Liver (tissue), 9 donors: ENCODE measurements around the gene PREX1. TPM values are rescaled to one million over a fixed set of nuclear protein-coding genes. Genes with fewer than 3 reads are reported as not detected.

Source experiments
- DNase-seq: peaks from one replicate; pipeline ENCODE4 v3.0.0-alpha.2; 2017; ENCODE audit warnings: low spot score
- H3K27ac ChIP-seq, 2 donors: one replicate each; pipeline ENCODE4 v1.7.0; 2013; ENCODE audit warnings: inconsistent platforms in 2 of 2, low read length in 2 of 2, control low read depth in 1 of 2, low read depth in 1 of 2, mild to moderate bottlenecking in 1 of 2
- H3K27me3 ChIP-seq, 4 donors: one replicate each; pipeline versions ENCODE4 v1.6.1 to v1.7.0; 2013; ENCODE audit warnings: low read length in 3 of 4, inconsistent platforms in 1 of 4, mild to moderate bottlenecking in 1 of 4, moderate library complexity in 1 of 4; ENCODE audit not compliant: control insufficient read depth in 4 of 4, insufficient read depth in 4 of 4
- H3K36me3 ChIP-seq, 4 donors: one replicate each; pipeline versions ENCODE4 v1.6.1 to v1.7.0; 2013; ENCODE audit warnings: low read length in 3 of 4, mild to moderate bottlenecking in 3 of 4, low read depth in 1 of 4, moderate library complexity in 1 of 4; ENCODE audit not compliant: control insufficient read depth in 4 of 4, insufficient read depth in 3 of 4
- H3K4me1 ChIP-seq, 4 donors: one replicate each; pipeline versions ENCODE4 v1.6.1 to v1.7.0; 2013; ENCODE audit warnings: low read length in 3 of 4, mild to moderate bottlenecking in 3 of 4, moderate library complexity in 1 of 4; ENCODE audit not compliant: control insufficient read depth in 4 of 4, insufficient read depth in 4 of 4
- H3K4me3 ChIP-seq, 3 donors: one replicate each; pipeline versions ENCODE4 v1.6.1 to v1.7.0; 2013; ENCODE audit warnings: low read length in 3 of 3, control low read depth in 1 of 3, low read depth in 1 of 3, mild to moderate bottlenecking in 1 of 3
- H3K9ac ChIP-seq, 2 donors: one replicate each; pipeline ENCODE4 v1.7.0; 2013; ENCODE audit warnings: low read length in 2 of 2, mild to moderate bottlenecking in 2 of 2, moderate library complexity in 2 of 2, control low read depth in 1 of 2, low read depth in 1 of 2
- H3K9me3 ChIP-seq, 4 donors: one replicate each; pipeline versions ENCODE4 v1.6.1 to v1.7.0; 2013; ENCODE audit warnings: low read length in 3 of 4; ENCODE audit not compliant: control insufficient read depth in 4 of 4
- EGR1 ChIP-seq, 2 donors: IDR thresholded peaks; 2 replicates each; pipeline ENCODE4 v1.6.1; 2016 to 2018; ENCODE audit warnings: antibody characterized with exemption in 2 of 2, low read depth in 2 of 2
- FOXA1 ChIP-seq: IDR thresholded peaks from 2 replicates; pipeline ENCODE4 v1.6.1; 2016; ENCODE audit warnings: antibody characterized with exemption
- FOXA2 ChIP-seq: IDR thresholded peaks from 2 replicates; pipeline ENCODE4 v1.6.1; 2016; ENCODE audit warnings: antibody characterized with exemption
- GABPA ChIP-seq, 2 donors: IDR thresholded peaks in 1 of 2; conservative IDR thresholded peaks in 1 of 2; 2 replicates each; pipeline ENCODE4 v1.6.1; 2016; ENCODE audit warnings: antibody characterized with exemption in 2 of 2, mild to moderate bottlenecking in 1 of 2, moderate library complexity in 1 of 2
- HNF4A ChIP-seq, 2 donors: conservative IDR thresholded peaks; 2 replicates each; pipeline ENCODE4 v1.6.1; 2016; ENCODE audit warnings: antibody characterized with exemption in 2 of 2, mild to moderate bottlenecking in 2 of 2
- HNF4G ChIP-seq: IDR thresholded peaks from 2 replicates; pipeline ENCODE4 v1.6.1; 2016; ENCODE audit warnings: antibody characterized with exemption
- JUND ChIP-seq, 2 donors: IDR thresholded peaks; 2 replicates each; pipeline ENCODE4 v1.6.1; 2016; ENCODE audit warnings: antibody characterized with exemption in 2 of 2
- NR2F2 ChIP-seq: IDR thresholded peaks from 2 replicates; pipeline ENCODE4 v1.6.1; 2016; ENCODE audit warnings: antibody characterized with exemption
- RAD21 ChIP-seq, 2 donors: IDR thresholded peaks; 2 replicates each; pipeline ENCODE4 v1.6.1; 2016; ENCODE audit warnings: antibody characterized with exemption in 2 of 2, mild to moderate bottlenecking in 2 of 2
- RXRA ChIP-seq, 2 donors: IDR thresholded peaks; 2 replicates each; pipeline ENCODE4 v1.6.1; 2017 to 2018; ENCODE audit warnings: antibody characterized with exemption in 2 of 2, mild to moderate bottlenecking in 1 of 2
- SP1 ChIP-seq: IDR thresholded peaks from 2 replicates; pipeline ENCODE4 v1.6.1; 2018; ENCODE audit warnings: antibody characterized with exemption, mild to moderate bottlenecking
- TAF1 ChIP-seq: conservative IDR thresholded peaks from 2 replicates; pipeline ENCODE4 v1.6.1; 2016; ENCODE audit warnings: antibody characterized with exemption, mild to moderate bottlenecking
- YY1 ChIP-seq: IDR thresholded peaks from 2 replicates; pipeline ENCODE4 v1.6.1; 2016; ENCODE audit warnings: antibody characterized with exemption, mild to moderate bottlenecking
- WGBS: extraction: QIAGEN DNeasy Blood & Tissue Kit; methylation state at CpG from one replicate; pipeline ENCODE4 v1.1.7; 2013; 5-methylcytosine and 5-hydroxymethylcytosine counted together
- polyA plus RNA-seq, 2 donors: library from polyadenylated mRNA; stranded (reverse) in 1 of 2; unstranded in 1 of 2; fragments of 200-250 nt in 1 of 2; fragments of >200 nt in 1 of 2; fragmentation: Nextera tagmentation in 1 of 2; extraction: Ambion mirVana in 1 of 2; gene quantifications; one replicate each; pipeline versions ENCODE4 v1.2.1 to v1.2.3, GENCODE V29; 2013 to 2015
- total RNA-seq, 2 donors: library from RNA; depleted of rRNA; stranded (reverse); fragments of >200 nt; gene quantifications; one replicate each; pipeline ENCODE4 v1.2.3, GENCODE V29; 2014
- TF ChIP-seq, protein P1 (sequence below): IDR thresholded peaks from 2 replicates; pipeline ENCODE4 v1.6.1; 2016; ENCODE audit warnings: antibody characterized with exemption
- TF ChIP-seq, protein P2 (sequence below): IDR thresholded peaks from 2 replicates; pipeline ENCODE4 v1.6.1; 2016; ENCODE audit warnings: antibody characterized with exemption, mild to moderate bottlenecking
- TF ChIP-seq, protein P3 (sequence below): IDR thresholded peaks from 2 replicates; pipeline ENCODE4 v1.6.1; 2016; ENCODE audit warnings: antibody characterized with exemption
- TF ChIP-seq, protein P4 (sequence below): fragments of 150-350 bp; IDR thresholded peaks from 2 replicates; pipeline ENCODE4 v1.5.1; 2017; ENCODE audit warnings: improper control_type of control experiment, low read depth, low read length; ENCODE audit not compliant: missing input control
- TF ChIP-seq, protein P5 (sequence below): IDR thresholded peaks from 2 replicates; pipeline ENCODE4 v1.6.1; 2016; ENCODE audit warnings: antibody characterized with exemption
- donor health status: healthy.
- donor health status: healthy.
- donor health status: healthy.
- donor health status: healthy.
- donor health status: healthy.

PREX1 gene
- total and polyA plus RNA-seq, 4 donors: 2.2 to 18.0 (median 10.8) TPM

DNA sequence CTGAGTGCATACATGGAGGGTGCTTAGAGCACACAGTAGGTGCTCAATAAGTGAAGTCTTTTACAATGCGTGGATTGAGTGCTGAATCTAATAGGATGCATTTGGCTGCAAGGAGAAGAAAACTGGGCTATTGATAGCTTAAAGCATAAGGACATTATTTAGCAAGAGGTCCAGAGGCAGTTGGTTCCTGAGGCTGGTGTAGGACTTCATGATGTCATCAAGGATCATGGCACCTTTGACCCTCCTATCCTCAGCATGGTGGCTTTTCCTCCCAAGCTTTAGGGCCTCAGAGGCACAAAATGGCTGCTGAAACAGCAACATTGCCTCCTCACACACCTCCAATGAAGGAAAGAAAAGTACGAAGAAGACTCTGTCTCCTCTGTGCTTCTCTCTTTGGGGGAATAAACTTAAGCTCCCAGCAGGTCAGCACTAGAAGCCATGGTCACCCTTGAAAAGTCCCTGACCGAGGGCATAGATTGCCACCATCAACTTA is 3.1 kb upstream of the PREX1 start:
- H3K9me3 ChIP-seq: no peaks in the 10 kb centered on the region
- no peak overlapping the region for H3K9ac ChIP-seq
- TF ChIP-seq FOXA2 (no peak), RXRA (IDR thresholded peaks at IDR 0.05) (no peak), NR2F2 (no peak), YY1 (no peak), EGR1 (IDR thresholded peaks at IDR 0.05; ENCODE audit: low read depth in 2 of 2) (no peak)
- peaks cover 0 to 6% (median 0%) of the 10 kb centered on the region in 4 donors for H3K27me3 ChIP-seq
- no peak for DNase-seq
- no peak overlapping the region for H3K4me3 ChIP-seq
- H3K36me3 ChIP-seq: no peaks in the 10 kb centered on the region
- WGBS: 96% methylated on average over 3 of the region's 3 CpGs
- H3K4me1 ChIP-seq: peaks cover 7 to 29% (median 20%) of the 10 kb centered on the region in 4 donors
- no peak overlapping the region for H3K27ac ChIP-seq

DNA sequence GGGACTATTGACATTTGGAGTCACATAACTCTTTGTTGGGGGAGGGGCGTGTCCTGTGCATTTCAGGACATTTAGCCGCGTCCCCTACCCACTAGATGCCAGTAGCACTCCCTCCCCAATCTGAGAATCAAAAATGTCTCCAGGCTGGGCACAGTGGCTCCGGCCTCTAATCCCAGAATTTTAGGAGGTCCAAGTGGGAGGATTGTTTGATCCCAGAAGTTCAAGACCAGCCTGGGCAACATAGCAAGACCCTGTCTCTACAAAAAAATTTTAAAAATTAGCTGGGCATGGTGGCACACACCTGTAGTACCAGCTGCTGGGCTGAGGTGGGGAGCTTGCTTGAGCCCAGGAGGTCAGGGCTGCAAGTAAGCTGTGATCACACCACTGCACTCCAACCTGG is 2.1 kb upstream of the PREX1 start:
- DNase-seq: no peak
- H3K36me3 ChIP-seq: no peaks in the 10 kb centered on the region
- H3K4me3 ChIP-seq: no peak overlapping the region
- no peak overlapping the region for H3K27ac ChIP-seq
- peaks cover 0 to 6% (median 0%) of the 10 kb centered on the region in 4 donors for H3K27me3 ChIP-seq
- 87% methylated on average over 4 of the region's 4 CpGs for WGBS
- no peaks in the 10 kb centered on the region for H3K9me3 ChIP-seq
- TF ChIP-seq EGR1 (IDR thresholded peaks at IDR 0.05; ENCODE audit: low read depth in 2 of 2) (no peak), RAD21 (IDR thresholded peaks at IDR 0.05) (no peak), HNF4A (conservative IDR thresholded peaks at IDR 0.05) (no peak), HNF4G (no peak), FOXA1 (no peak), TAF1 (no peak), JUND (IDR thresholded peaks at IDR 0.05) (no peak), YY1 (no peak), GABPA (IDR thresholded peaks at IDR 0.05 in 1 of 2, conservative IDR thresholded peaks at IDR 0.05 in 1 of 2) (no peak), RXRA (IDR thresholded peaks at IDR 0.05) (no peak), SP1 (no peak), NR2F2 (no peak), FOXA2 (no peak)
- TF ChIP-seq, protein P1, sequence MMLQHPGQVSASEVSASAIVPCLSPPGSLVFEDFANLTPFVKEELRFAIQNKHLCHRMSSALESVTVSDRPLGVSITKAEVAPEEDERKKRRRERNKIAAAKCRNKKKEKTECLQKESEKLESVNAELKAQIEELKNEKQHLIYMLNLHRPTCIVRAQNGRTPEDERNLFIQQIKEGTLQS: no peak
- TF ChIP-seq, protein P2, sequence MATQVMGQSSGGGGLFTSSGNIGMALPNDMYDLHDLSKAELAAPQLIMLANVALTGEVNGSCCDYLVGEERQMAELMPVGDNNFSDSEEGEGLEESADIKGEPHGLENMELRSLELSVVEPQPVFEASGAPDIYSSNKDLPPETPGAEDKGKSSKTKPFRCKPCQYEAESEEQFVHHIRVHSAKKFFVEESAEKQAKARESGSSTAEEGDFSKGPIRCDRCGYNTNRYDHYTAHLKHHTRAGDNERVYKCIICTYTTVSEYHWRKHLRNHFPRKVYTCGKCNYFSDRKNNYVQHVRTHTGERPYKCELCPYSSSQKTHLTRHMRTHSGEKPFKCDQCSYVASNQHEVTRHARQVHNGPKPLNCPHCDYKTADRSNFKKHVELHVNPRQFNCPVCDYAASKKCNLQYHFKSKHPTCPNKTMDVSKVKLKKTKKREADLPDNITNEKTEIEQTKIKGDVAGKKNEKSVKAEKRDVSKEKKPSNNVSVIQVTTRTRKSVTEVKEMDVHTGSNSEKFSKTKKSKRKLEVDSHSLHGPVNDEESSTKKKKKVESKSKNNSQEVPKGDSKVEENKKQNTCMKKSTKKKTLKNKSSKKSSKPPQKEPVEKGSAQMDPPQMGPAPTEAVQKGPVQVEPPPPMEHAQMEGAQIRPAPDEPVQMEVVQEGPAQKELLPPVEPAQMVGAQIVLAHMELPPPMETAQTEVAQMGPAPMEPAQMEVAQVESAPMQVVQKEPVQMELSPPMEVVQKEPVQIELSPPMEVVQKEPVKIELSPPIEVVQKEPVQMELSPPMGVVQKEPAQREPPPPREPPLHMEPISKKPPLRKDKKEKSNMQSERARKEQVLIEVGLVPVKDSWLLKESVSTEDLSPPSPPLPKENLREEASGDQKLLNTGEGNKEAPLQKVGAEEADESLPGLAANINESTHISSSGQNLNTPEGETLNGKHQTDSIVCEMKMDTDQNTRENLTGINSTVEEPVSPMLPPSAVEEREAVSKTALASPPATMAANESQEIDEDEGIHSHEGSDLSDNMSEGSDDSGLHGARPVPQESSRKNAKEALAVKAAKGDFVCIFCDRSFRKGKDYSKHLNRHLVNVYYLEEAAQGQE: no peak
- TF ChIP-seq, protein P3, sequence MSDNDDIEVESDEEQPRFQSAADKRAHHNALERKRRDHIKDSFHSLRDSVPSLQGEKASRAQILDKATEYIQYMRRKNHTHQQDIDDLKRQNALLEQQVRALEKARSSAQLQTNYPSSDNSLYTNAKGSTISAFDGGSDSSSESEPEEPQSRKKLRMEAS: no peak
- TF ChIP-seq, protein P4, sequence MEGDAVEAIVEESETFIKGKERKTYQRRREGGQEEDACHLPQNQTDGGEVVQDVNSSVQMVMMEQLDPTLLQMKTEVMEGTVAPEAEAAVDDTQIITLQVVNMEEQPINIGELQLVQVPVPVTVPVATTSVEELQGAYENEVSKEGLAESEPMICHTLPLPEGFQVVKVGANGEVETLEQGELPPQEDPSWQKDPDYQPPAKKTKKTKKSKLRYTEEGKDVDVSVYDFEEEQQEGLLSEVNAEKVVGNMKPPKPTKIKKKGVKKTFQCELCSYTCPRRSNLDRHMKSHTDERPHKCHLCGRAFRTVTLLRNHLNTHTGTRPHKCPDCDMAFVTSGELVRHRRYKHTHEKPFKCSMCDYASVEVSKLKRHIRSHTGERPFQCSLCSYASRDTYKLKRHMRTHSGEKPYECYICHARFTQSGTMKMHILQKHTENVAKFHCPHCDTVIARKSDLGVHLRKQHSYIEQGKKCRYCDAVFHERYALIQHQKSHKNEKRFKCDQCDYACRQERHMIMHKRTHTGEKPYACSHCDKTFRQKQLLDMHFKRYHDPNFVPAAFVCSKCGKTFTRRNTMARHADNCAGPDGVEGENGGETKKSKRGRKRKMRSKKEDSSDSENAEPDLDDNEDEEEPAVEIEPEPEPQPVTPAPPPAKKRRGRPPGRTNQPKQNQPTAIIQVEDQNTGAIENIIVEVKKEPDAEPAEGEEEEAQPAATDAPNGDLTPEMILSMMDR: no peak
- TF ChIP-seq, protein P5, sequence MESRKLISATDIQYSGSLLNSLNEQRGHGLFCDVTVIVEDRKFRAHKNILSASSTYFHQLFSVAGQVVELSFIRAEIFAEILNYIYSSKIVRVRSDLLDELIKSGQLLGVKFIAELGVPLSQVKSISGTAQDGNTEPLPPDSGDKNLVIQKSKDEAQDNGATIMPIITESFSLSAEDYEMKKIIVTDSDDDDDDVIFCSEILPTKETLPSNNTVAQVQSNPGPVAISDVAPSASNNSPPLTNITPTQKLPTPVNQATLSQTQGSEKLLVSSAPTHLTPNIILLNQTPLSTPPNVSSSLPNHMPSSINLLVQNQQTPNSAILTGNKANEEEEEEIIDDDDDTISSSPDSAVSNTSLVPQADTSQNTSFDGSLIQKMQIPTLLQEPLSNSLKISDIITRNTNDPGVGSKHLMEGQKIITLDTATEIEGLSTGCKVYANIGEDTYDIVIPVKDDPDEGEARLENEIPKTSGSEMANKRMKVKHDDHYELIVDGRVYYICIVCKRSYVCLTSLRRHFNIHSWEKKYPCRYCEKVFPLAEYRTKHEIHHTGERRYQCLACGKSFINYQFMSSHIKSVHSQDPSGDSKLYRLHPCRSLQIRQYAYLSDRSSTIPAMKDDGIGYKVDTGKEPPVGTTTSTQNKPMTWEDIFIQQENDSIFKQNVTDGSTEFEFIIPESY: no peak
- H3K4me1 ChIP-seq: peaks cover 7 to 29% (median 21%) of the 10 kb centered on the region in 4 donors
- H3K9ac ChIP-seq: no peak overlapping the region
